HG02840 (cell line): ENCODE results near the gene P2RY6.

Experiments used
- ATAC-seq: cut with Tn5 transposase; IDR thresholded peaks from one replicate; pipeline ENCODE4 v1.9.1; 2021; ENCODE audit warnings: mild to moderate bottlenecking, moderate library complexity, moderate number of reproducible peaks; ENCODE audit not compliant: unreplicated experiment, low FRiP score

Gene P2RY6

GRCh38 chr11:73294604-73295003 is 22.5 kb downstream of the P2RY6 start:
- ATAC-seq: no peak

DNA sequence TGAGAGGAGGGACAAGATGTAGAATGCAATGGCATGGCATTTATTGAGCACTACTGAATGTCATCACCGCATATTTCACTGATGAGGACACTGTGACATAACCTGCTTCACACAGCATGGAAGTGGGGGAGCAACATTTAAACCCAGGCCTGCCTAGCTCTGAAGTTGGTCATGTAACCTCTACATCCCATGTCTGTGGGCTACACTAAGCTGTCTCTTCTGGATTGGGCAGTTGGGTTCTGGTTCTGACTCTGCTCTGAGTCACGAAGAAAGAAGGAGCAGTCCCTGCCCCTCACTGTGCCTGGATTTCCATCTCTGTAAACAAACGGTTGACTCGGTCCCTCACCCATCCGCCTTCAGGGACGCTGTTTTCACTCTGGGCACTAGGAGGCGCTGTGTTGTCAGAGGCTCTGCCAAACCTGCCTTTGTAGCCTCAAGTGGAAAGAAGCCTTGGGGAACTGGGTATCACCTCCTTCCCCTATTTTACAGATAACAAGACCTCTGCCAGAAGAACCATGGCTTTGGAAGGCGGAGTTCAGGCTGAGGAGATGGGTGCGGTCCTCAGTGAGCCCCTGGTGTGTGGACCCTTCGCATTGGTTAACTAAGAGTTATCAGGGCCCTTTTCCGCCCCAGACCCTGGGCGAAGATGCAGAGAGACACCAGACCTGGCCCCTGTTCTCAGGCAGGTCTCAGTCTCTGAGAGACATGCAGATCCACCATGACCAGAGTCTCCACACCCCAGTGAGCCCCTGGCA is 23.3 kb downstream of the P2RY6 start:
- ATAC-seq: no peak

GRCh38 chr11:73295996-73296318 is 23.8 kb downstream of the P2RY6 start:
- no peak for ATAC-seq

- ATAC-seq: no peak
Measured at GRCh38 chr11:73296501-73297230, 24.5 kb downstream of the P2RY6 start.

DNA sequence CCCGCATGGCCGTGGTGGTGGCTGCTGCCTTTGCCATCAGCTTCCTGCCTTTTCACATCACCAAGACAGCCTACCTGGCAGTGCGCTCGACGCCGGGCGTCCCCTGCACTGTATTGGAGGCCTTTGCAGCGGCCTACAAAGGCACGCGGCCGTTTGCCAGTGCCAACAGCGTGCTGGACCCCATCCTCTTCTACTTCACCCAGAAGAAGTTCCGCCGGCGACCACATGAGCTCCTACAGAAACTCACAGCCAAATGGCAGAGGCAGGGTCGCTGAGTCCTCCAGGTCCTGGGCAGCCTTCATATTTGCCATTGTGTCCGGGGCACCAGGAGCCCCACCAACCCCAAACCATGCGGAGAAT is 25.1 kb downstream of the P2RY6 start:
- ATAC-seq: no peak

- no peak for ATAC-seq
Measured at GRCh38 chr11:73297702-73298101, 25.6 kb downstream of the P2RY6 start.

DNA sequence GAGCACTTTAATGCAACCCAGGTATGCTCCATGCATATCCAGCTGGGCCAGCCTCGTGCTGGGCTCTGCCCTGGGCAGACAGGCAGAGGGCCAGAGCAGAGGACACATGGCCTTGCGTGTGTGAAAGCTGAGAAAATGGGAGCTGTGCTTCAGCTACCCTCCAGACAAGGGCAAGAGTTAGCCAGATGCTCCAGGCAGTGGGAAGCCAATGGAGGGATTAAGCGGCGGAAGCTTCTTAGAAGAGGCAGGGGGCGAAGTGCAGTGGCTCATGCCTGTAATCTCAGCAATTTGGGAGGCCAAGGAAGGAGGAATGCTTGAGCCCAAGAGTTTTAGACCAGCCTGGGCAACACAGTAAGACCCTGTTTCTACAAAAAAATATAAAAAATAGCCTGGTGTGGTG is 26.1 kb downstream of the P2RY6 start:
- no peak for ATAC-seq

- ATAC-seq: no peak
Measured at GRCh38 chr11:73299751-73300150, 27.6 kb downstream of the P2RY6 start.

DNA sequence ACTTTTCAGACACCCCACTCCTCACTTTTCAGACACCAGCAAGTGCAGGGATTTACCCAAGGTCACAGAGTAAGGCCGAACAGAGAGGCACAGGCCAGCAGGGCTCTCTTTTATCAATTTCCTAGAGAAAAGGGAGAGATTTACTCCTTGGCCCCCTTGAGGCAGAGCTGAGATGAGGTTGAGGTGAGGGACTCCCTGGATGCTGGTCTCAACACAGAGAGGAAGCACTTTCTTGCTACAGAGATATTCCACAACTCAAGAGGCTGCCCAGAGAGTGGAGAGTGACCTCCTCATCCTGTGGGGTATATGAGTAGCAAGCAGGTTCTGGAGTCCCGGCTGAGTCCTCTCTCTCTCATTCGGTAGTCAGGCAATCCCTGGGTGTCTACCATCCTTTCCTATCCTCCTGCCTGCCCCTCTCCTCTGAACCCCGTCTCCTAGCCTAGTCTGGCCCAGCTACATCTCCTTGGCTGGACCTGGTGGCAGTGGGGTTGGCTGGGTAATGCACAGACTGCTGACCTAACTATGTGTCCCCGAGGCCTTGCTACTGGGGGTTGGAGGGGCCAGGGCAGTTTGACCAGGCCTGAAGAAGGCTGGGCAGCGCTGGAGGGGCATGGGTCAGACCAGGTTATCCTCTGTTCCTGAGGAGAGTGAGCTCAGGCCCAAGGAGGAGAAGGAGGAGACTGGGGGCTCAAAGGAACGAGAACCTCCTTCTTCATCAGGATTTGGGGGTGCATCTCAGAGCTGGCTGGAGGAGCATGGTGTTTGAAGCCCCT is 34.1 kb downstream of the P2RY6 start:
- no peak for ATAC-seq

- no peak for ATAC-seq
Measured at GRCh38 chr11:73306977-73307322, 34.8 kb downstream of the P2RY6 start.

DNA sequence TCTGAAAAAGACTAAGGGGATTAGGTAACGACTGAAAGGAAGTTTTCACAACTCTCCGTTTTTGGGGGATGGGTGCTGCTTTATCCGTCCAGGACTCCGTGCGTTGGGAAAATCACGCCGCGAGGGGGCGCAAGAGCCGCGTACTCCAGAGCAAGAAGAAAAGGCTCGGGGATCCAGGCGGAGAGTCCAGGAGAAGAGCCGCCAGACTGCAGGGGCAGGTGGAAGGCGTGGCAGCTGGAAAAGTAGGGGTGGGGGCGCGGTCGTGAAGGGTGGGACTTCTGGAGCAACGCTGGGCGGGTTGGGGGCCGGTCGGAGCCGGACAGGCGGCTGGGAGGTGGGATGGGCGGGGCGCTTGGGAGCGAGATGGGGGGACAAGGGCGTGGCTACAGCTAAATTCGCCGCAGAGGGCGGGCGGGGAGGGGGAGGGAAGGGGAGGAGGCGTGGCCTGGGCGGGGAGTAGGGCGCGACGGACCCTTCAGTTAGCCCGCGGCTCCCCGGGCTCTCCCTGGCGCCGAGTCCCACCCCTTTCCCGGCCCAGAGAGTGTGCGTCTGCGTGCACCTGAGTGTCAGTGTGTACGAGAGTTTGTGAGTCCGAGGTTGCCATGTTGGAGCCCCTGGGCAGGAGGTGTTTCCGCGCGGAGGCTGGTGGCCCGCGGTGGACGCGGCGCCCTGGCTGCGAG is 35.3 kb downstream of the P2RY6 start:
- ATAC-seq: peak; percentile 42

- peak; percentile 42 for ATAC-seq
Measured at GRCh38 chr11:73308003-73308960, 36.1 kb downstream of the P2RY6 start, which contains the start of gene ARHGEF17. TSS of gene ARHGEF17 (plus strand) at chr11:73308276. CDS start at chr11:73308639, 363 bp downstream.

DNA sequence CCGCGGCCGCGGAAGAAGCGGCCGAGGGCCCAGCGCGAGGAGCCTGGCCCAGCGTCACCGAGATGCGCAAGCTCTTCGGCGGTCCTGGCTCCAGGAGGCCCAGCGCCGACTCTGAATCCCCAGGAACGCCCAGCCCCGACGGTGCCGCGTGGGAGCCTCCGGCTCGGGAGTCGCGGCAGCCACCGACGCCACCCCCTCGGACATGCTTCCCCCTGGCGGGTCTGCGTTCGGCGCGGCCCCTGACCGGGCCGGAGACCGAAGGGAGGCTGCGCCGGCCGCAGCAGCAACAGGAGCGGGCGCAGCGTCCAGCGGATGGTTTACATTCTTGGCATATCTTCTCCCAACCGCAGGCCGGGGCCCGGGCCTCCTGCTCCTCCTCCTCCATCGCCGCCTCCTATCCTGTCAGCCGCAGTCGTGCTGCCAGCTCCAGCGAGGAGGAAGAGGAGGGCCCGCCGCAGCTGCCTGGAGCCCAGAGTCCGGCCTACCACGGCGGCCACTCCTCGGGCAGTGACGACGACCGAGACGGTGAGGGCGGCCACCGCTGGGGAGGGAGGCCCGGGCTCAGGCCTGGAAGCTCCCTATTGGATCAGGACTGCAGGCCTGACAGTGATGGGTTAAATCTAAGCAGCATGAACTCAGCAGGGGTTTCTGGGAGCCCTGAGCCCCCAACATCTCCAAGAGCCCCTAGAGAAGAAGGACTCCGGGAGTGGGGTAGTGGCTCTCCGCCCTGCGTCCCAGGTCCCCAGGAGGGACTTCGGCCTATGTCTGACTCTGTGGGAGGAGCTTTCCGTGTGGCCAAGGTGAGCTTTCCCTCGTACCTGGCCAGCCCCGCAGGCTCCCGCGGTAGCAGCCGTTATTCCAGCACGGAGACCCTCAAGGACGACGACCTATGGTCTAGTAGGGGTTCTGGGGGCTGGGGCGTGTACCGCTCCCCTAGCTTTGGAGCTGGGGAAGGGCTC is 37.1 kb downstream of the P2RY6 start:
- ATAC-seq: no peak

- no peak for ATAC-seq
Measured at GRCh38 chr11:73310076-73310475, 37.9 kb downstream of the P2RY6 start.

DNA sequence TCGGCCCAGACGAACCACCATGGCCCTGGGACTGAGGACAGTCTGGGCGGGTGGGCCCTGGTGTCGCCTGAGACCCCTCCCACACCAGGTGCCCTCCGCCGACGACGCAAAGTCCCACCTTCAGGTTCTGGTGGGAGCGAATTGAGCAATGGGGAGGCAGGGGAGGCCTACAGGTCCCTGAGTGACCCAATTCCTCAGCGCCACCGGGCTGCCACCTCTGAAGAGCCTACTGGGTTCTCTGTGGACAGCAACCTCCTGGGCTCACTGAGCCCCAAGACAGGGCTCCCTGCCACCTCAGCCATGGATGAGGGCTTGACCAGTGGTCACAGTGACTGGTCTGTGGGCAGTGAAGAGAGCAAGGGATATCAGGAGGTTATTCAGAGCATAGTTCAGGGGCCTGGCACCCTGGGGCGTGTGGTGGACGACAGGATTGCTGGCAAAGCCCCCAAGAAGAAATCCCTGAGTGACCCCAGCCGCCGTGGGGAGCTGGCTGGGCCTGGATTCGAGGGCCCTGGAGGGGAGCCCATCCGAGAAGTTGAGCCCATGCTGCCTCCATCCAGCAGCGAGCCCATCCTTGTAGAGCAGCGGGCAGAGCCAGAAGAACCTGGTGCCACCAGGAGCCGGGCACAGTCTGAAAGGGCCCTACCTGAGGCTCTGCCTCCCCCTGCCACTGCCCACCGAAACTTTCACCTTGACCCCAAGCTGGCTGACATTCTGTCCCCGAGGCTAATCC is 38.7 kb downstream of the P2RY6 start:
- ATAC-seq: no peak

DNA sequence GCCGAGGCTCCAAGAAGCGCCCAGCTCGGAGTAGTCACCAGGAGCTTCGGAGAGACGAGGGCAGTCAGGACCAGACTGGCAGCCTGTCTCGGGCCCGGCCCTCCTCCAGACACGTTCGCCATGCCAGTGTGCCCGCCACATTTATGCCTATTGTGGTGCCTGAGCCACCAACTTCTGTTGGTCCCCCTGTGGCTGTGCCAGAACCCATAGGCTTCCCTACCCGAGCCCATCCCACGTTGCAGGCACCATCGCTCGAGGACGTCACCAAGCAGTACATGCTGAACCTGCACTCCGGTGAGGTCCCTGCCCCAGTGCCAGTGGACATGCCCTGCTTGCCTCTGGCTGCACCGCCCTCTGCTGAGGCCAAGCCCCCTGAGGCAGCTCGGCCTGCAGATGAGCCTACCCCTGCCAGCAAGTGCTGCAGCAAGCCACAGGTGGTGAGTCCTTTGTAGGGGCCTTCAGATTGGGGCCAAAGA is 39.3 kb downstream of the P2RY6 start:
- no peak for ATAC-seq

DNA sequence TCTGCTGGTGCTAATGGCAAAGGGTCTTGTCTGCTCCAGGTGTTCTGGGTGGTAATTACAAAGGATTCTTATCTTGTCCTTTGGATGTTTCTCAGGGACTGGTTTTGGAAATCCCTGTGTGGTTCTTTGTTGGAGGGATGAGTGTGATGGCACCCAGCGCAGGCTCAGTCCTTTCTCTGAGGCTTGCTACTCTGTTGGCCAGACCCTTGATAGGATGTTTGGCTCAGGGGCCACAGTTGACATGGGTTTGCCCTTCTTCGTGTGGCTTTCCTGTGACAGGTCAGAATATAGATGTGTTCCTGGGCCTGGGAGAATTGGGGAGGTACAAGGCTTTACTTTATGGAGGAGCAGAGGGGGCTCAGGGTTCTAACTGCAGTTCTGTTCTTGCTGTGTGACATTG is 39.9 kb downstream of the P2RY6 start:
- no peak for ATAC-seq

DNA sequence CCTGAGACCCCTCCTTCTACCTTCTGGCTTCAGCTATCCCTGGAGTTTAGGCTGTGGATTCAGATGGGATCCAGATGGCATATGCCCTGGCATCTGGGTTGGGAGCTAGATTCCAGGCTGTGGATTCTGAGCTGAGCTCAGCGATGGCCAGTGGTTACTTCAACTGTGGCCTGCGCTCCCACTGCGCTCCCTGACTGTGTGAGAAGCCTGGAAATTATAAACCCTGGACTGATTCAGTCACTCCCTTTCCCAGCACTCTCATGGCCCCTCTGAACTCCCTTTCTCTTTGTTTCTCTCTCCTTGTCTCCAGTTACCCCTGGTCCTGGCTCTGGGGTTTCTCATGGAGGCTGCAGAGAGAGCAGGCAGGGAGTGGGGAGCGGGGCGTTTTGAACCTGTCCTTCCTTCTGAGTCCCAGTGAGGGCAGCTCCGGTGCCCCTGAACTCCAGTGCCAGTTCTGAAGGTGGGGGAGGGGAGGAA is 40.8 kb downstream of the P2RY6 start:
- no peak for ATAC-seq
